Measurements from ENCODE around the gene FUBP1.

- no peak for TF ChIP-seq CTCF (IDR thresholded peaks at IDR 0.05; ENCODE audit: low read depth, low read length)
- TF ChIP-seq POLR2A (IDR thresholded peaks at IDR 0.05; ENCODE audit: extremely low read depth, insufficient read length) = no peak
- no peak for TF ChIP-seq MAX (IDR thresholded peaks at IDR 0.05; ENCODE audit: low read depth, low read length)
- TF ChIP-seq MYC (IDR thresholded peaks at IDR 0.05; ENCODE audit: low read depth, low read length) = no peak
These were observed 22.4 kb downstream of the FUBP1 start for GRCh38 chr1:77956464-77956863.
